H9 (cell line): ENCODE data around the gene E2F4. TPM values are rescaled to one million over a fixed set of nuclear protein-coding genes. Genes with fewer than 3 reads are reported as not detected.

Experiments
- DNase-seq: peaks from one replicate; pipeline ENCODE4 v3.0.0-alpha.2; 2017
- H2AFZ ChIP-seq: one replicate; pipeline ENCODE4 v1.6.1; 2013; ENCODE audit warnings: mild to moderate bottlenecking, low read length, control low read depth, moderate library complexity
- H2AK5ac ChIP-seq: 2 replicates; pipeline ENCODE4 v1.6.1; 2013; ENCODE audit warnings: low read length, control low read depth, mixed read lengths; ENCODE audit not compliant: insufficient read length
- H2BK120ac ChIP-seq: one replicate; pipeline ENCODE4 v1.6.1; 2013; ENCODE audit warnings: low read depth, mild to moderate bottlenecking, low read length, control low read depth, inconsistent platforms; ENCODE audit not compliant: poor library complexity, severe bottlenecking
- H2BK12ac ChIP-seq: 2 replicates; pipeline ENCODE4 v1.6.1; 2013; ENCODE audit warnings: low read length, control low read depth, mixed read lengths, low read depth; ENCODE audit not compliant: insufficient read length
- H2BK15ac ChIP-seq: 2 replicates; pipeline ENCODE4 v1.6.1; 2013; ENCODE audit warnings: low read depth, low read length, control low read depth
- H2BK20ac ChIP-seq: one replicate; pipeline ENCODE4 v1.6.1; 2013; ENCODE audit warnings: low read depth, mild to moderate bottlenecking, low read length, control low read depth, inconsistent platforms; ENCODE audit not compliant: poor library complexity, severe bottlenecking
- H2BK5ac ChIP-seq: 2 replicates; pipeline ENCODE4 v1.6.1; 2013; ENCODE audit warnings: low read length, control low read depth, mixed read lengths; ENCODE audit not compliant: insufficient read length
- H3K14ac ChIP-seq: 2 replicates; pipeline ENCODE4 v1.6.1; 2013; ENCODE audit warnings: low read length, control low read depth; ENCODE audit not compliant: insufficient read depth
- H3K18ac ChIP-seq: 2 replicates; pipeline ENCODE4 v1.6.1; 2013; ENCODE audit warnings: low read depth, mild to moderate bottlenecking, mixed read lengths, low read length, control low read depth; ENCODE audit not compliant: insufficient read length
- H3K23ac ChIP-seq: 2 replicates; pipeline ENCODE4 v1.6.1; 2013; ENCODE audit warnings: low read length, control low read depth, mixed read lengths, low read depth; ENCODE audit not compliant: insufficient read length
- H3K23me2 ChIP-seq: 2 replicates; pipeline ENCODE4 v1.6.1; 2013; ENCODE audit warnings: low read depth, mild to moderate bottlenecking, mixed read lengths, low read length, control low read depth; ENCODE audit not compliant: insufficient read length, poor library complexity, severe bottlenecking
- H3K27ac ChIP-seq: 2 replicates; pipeline ENCODE4 v1.5.1; 2013; ENCODE audit warnings: low read length, control low read depth, mixed read lengths, low read depth; ENCODE audit not compliant: insufficient read length
- H3K27me3 ChIP-seq: 2 replicates; pipeline ENCODE4 v1.6.1; 2013; ENCODE audit warnings: low read length, control low read depth, inconsistent platforms; ENCODE audit not compliant: insufficient read depth
- H3K4ac ChIP-seq: 2 replicates; pipeline ENCODE4 v1.6.1; 2013; ENCODE audit warnings: low read depth, mild to moderate bottlenecking, control low read depth, inconsistent platforms, low read length, moderate library complexity
- H3K4me1 ChIP-seq: 2 replicates; pipeline ENCODE4 v1.6.1; 2013; ENCODE audit warnings: low read length, control low read depth, inconsistent platforms; ENCODE audit not compliant: insufficient read depth
- H3K4me2 ChIP-seq: 2 replicates; pipeline ENCODE4 v1.6.1; 2013; ENCODE audit warnings: low read length, control low read depth, mixed read lengths; ENCODE audit not compliant: insufficient read length, insufficient read depth
- H3K56ac ChIP-seq: 2 replicates; pipeline ENCODE4 v1.6.1; 2013; ENCODE audit warnings: low read depth, mild to moderate bottlenecking, mixed read lengths, low read length, control low read depth; ENCODE audit not compliant: insufficient read length
- H3K79me1 ChIP-seq: 2 replicates; pipeline ENCODE4 v1.6.1; 2013; ENCODE audit warnings: low read depth, mild to moderate bottlenecking, moderate library complexity, low read length, control low read depth, inconsistent platforms; ENCODE audit not compliant: insufficient read depth, poor library complexity, severe bottlenecking
- H3K79me2 ChIP-seq: 2 replicates; pipeline ENCODE4 v1.6.1; 2013; ENCODE audit warnings: low read length, control low read depth, inconsistent platforms; ENCODE audit not compliant: insufficient read depth
- H3K9ac ChIP-seq: 2 replicates; pipeline ENCODE4 v1.6.1; 2013; ENCODE audit warnings: low read length, control low read depth, mixed read lengths; ENCODE audit not compliant: insufficient read length; ENCODE audit errors: extremely low read depth
- H3K9me3 ChIP-seq: one replicate; pipeline ENCODE4 v1.6.1; 2013; ENCODE audit warnings: low read depth, low read length, inconsistent platforms; ENCODE audit not compliant: control insufficient read depth
- H3T11ph ChIP-seq: one replicate; pipeline ENCODE4 v1.6.1; 2013; ENCODE audit warnings: mild to moderate bottlenecking, low read length, control low read depth, inconsistent platforms
- H4K20me1 ChIP-seq: one replicate; pipeline ENCODE4 v1.6.1; 2013; ENCODE audit not compliant: control insufficient read depth, insufficient read length, insufficient read depth
- H4K5ac ChIP-seq: 2 replicates; pipeline ENCODE4 v1.6.1; 2013; ENCODE audit warnings: low read depth, mild to moderate bottlenecking, mixed read lengths, low read length, control low read depth; ENCODE audit not compliant: insufficient read length
- H4K8ac ChIP-seq: replicated peaks from 2 replicates; pipeline ENCODE4 v1.6.1; 2013; ENCODE audit warnings: low read length, control low read depth, mixed read lengths, low read depth; ENCODE audit not compliant: insufficient read length
- H4K91ac ChIP-seq: 2 replicates; pipeline ENCODE4 v1.6.1; 2013; ENCODE audit warnings: low read depth, mild to moderate bottlenecking, moderate library complexity, mixed read lengths, low read length, control low read depth; ENCODE audit not compliant: insufficient read length
- H3K27ac Mint-ChIP-seq, 3 experiments: 2 replicates in 2 of 3; 3 replicates in 1 of 3; pipeline ENCODE4 v1.8.0; 2020 to 2021; ENCODE audit warnings: mixed read lengths in 3 of 3, mild to moderate bottlenecking in 1 of 3, moderate library complexity in 1 of 3
- H3K27me3 Mint-ChIP-seq: 2 replicates; pipeline ENCODE4 v1.8.0; 2021; ENCODE audit warnings: low read depth, mild to moderate bottlenecking, moderate library complexity, mixed read lengths
- H3K36me3 Mint-ChIP-seq, 3 experiments: 2 replicates in 2 of 3; 3 replicates in 1 of 3; pipeline ENCODE4 v1.8.0; 2020 to 2021; ENCODE audit warnings: low read depth in 3 of 3, mixed read lengths in 3 of 3; ENCODE audit not compliant: insufficient read depth in 1 of 3
- H3K4me1 Mint-ChIP-seq, 2 experiments: 2 replicates each; pipeline ENCODE4 v1.8.0; 2020; ENCODE audit warnings: mixed read lengths in 2 of 2
- H3K4me3 Mint-ChIP-seq, 2 experiments: 2 replicates in 1 of 2; 3 replicates in 1 of 2; pipeline ENCODE4 v1.8.0; 2020 to 2021; ENCODE audit warnings: mild to moderate bottlenecking in 2 of 2, mixed read lengths in 2 of 2, moderate library complexity in 1 of 2
- H3K9me3 Mint-ChIP-seq, 2 experiments: 2 replicates in 1 of 2; 3 replicates in 1 of 2; pipeline ENCODE4 v1.8.0; 2020; ENCODE audit warnings: mild to moderate bottlenecking in 2 of 2, mixed read lengths in 2 of 2, moderate library complexity in 1 of 2
- CTCF ChIP-seq: fragments of 200-600 bp; sonication (generic); conservative IDR thresholded peaks from 3 replicates; pipeline ENCODE4 v1.8.0; 2021; ENCODE audit warnings: antibody characterized with exemption, mild to moderate bottlenecking
- WGBS: extraction: QIAGEN DNeasy Blood & Tissue Kit; methylation state at CpG from one replicate; pipeline ENCODE4 v1.1.7; 2013; ENCODE audit warnings: missing lambda C conversion rate, low lambda C conversion rate, mixed read lengths; ENCODE audit not compliant: insufficient read length; ENCODE audit errors: extremely low coverage; 5-methylcytosine and 5-hydroxymethylcytosine counted together
- total RNA-seq: library from RNA; stranded (reverse); gene quantifications from 2 replicates; pipeline ENCODE4 v1.2.1, GENCODE V29; 2021

E2F4 gene
- total RNA-seq, 1 experiment from 2014 or later: 116 TPM

- Histone ChIP-seq H4K91ac (no peak overlapping the region), H3K4me2 (peak overlapping the region; percentile 72), H3K9ac (no peak overlapping the region), H3K4me1 (peaks cover 6% of the 10 kb centered on the region; the same call in 1 of the 2 replicates), H4K8ac (no peak overlapping the region), H3K9me3 (no peaks in the 10 kb centered on the region), H3K27me3 (peaks cover 4% of the 10 kb centered on the region; the same call in 1 of the 2 replicates), H3K79me2 (no peaks in the 10 kb centered on the region), H2BK20ac (no peak overlapping the region), H3T11ph (no peak overlapping the region), H4K20me1 (no peaks in the 10 kb centered on the region), H2AK5ac (no peak overlapping the region), H3K56ac (no peak overlapping the region), H2AFZ (no peak overlapping the region), H2BK5ac (no peak overlapping the region), H3K4ac (no peak overlapping the region), H2BK15ac (no peak overlapping the region), H3K23me2 (peaks cover 12% of the 10 kb centered on the region), H3K27ac (no peak overlapping the region), H3K23ac (no peak overlapping the region), H2BK120ac (no peak overlapping the region), H3K18ac (no peak overlapping the region), H3K14ac (no peak overlapping the region), H2BK12ac (no peak overlapping the region), H3K79me1 (no peaks in the 10 kb centered on the region), H4K5ac (no peak overlapping the region)
- H3K4me1 Mint-ChIP-seq: peaks cover 12 to 17% of the 10 kb centered on the region in 2 experiments
- TF ChIP-seq CTCF: peak; percentile 87
- H3K27me3 Mint-ChIP-seq: peaks cover 29% of the 10 kb centered on the region
- H3K4me3 Mint-ChIP-seq: peak overlapping the region; percentile 63 to 81
- no peaks in the 10 kb centered on the region for H3K36me3 Mint-ChIP-seq
- peak; percentile 96 for DNase-seq
- no CpG with 5 or more reads among the region's 43 CpGs for WGBS
- H3K27ac Mint-ChIP-seq: no peak overlapping the region
- H3K9me3 Mint-ChIP-seq: no peaks in the 10 kb centered on the region; a peak in 1 of 5 replicates
Observed at GRCh38 chr16:67184995-67185650, 6.8 kb upstream of the E2F4 start.
